ENCODE data around the gene MORF4L1.
"Not testable (repeated sequence)": the region's sequence is repeated elsewhere in the genome, so short reads cannot be mapped to it uniquely, and the experiment has no call there.

Gene MORF4L1

GRCh38 chr15:78859971-78860719, 12.5 kb upstream of the MORF4L1 start:
- DNase-seq = peak; percentile 95

GRCh38 chr15:78865585-78865984, 7.1 kb upstream of the MORF4L1 start:
- not testable (repeated sequence) for DNase-seq

DNA sequence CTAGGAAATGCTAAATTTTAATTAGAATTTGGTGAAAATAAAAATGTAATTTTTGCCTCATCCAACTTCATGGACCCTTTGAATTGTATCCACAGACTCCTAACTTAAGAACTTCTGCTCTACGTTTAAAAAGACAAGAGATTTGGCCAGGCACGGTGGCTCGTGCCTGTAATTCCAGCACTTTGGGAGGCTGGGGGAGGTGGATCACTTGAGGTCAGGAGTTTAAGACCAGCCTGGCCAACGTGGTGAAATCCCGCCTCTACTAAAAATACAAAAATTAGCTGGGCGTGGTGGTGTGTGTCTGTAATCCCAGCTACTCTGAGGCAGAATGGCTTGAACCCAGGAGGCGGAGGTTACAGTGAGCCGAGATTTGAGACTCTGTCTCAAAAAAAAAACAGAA, 6.7 kb upstream of the MORF4L1 start:
- DNase-seq = not testable (repeated sequence)

DNA sequence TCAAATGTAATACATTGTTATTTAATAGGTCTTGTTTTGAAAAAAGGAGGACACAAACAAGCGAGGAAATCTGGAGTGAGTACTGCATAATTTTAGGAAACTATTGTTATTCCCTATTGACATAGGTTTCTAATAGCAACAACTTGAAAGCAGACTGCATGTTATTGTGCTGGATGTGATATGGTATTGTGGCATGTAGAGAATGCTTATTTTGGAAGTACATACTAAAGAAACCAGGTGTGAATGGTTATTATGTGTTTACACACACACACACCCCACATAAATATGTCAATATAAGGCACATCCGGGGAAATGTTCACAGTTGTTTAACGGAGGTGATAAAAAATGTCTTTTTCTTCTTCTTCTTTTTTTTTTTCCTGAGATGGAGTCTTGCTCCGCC, 5.9 kb upstream of the MORF4L1 start:
- DNase-seq = no peak

DNA sequence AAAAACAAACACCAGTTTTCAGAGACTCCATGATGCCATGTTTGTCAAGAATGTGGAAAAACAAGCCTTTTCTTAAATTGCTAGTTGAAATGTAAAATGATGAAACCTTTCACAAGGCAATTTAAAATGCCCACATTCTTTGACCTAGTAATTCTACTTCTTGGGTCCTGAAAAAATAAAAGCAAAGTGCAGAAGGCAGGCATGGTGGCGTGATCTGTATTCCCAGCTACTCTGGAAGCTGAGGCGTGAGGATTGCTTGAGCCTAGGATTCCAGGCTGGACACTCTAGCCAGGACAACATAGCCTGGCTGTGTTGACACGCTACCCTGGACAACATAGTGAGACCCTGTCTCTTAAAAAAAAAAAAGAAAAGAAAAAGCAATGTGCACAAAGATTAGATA, 4.3 kb upstream of the MORF4L1 start:
- no peak for DNase-seq

GRCh38 chr15:78871483-78872127, 1.1 kb upstream of the MORF4L1 start:
- DNase-seq = not testable (repeated sequence)

- peak; percentile 93 for DNase-seq
Observed at GRCh38 chr15:78872972-78873792, 492 bp downstream of the MORF4L1 start.

GRCh38 chr15:78873793-78874765, 1.4 kb downstream of the MORF4L1 start:
- DNase-seq = peak; percentile 37

DNA sequence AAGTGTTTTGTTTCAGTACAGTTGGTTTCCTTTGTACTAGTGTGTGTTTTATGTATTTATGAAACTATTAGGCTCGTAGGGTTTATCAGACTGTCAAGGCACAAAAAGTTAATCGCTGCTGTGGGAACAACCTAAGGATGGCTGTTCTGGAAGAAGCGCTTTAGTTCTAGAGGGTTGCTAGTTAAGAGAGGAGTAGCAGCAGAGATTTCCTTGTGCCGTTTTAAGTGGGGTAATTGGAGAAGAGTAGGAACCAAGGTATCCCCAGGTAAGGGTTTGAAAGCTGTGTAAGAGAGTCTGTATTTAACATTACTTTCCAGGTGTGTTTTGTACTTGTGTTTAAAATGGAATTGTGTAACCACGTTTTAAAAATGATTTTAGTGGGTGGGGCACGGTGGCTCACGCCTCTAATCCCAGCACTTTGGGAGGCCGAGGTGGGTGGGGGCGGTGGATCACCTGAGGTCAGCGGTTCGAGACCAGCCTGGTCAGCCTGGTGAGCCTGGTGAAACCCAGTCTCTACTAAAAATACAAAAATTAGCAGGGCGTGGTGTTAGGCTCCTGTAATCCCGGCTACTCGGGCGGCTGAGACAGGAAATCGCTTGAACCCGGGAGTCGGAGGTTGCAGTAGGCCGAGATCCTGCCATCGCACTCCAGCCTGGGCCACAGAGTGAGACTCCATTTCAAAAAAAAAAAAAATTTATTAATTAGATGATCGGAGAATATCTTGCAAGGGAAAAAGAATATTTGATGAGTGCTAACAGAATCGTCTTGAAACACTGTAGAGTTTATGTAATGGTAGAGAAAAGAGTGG, 2.6 kb downstream of the MORF4L1 start:
- peak; percentile 21 for DNase-seq

GRCh38 chr15:78876954-78877353, 4.3 kb downstream of the MORF4L1 start:
- DNase-seq = not testable (repeated sequence)

- no peak for DNase-seq
Observed at GRCh38 chr15:78878356-78878755, 5.7 kb downstream of the MORF4L1 start.

GRCh38 chr15:78879517-78880241, 7.0 kb downstream of the MORF4L1 start:
- DNase-seq = peak; percentile 65

DNA sequence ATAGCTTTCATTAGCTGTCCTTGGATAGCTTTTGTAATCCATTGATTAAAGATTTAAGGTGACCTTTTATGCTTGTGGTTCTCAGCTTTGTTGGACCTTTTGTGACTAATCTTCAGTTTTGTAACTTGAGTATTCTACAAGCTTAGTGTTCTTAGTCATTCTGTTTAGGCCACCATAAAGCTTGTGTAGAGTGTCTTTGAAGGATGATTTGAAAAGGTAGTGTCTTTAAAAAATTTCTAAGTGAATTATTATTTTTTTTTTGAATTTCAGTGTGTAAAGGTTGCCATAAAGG, 7.5 kb downstream of the MORF4L1 start:
- peak; percentile 56 for DNase-seq

DNA sequence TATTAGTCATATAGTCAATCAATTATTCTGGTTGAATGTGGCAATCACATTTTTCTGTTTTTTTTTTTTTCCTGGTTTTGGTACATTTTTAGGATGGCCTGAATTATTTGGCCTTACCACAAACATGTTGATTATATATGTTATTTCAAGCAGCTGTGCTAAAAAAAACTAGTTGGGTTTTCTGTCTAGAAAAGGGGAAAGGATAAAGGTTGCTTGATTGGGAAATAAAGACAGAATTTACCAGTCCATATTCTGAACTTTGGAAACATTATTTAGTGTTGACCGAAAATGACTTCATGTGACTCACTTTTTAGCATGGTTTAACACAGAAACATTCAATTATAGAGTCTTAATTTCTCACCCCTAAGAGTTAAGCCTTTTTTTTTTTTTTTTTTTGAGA, 8.1 kb downstream of the MORF4L1 start:
- DNase-seq = no peak

GRCh38 chr15:78881681-78882080, 9.0 kb downstream of the MORF4L1 start:
- no peak for DNase-seq

- DNase-seq = no peak
Observed at GRCh38 chr15:78889000-78889399, 16.3 kb downstream of the MORF4L1 start.

- DNase-seq = no peak
Observed at GRCh38 chr15:78893538-78893937, 20.8 kb downstream of the MORF4L1 start.

DNA sequence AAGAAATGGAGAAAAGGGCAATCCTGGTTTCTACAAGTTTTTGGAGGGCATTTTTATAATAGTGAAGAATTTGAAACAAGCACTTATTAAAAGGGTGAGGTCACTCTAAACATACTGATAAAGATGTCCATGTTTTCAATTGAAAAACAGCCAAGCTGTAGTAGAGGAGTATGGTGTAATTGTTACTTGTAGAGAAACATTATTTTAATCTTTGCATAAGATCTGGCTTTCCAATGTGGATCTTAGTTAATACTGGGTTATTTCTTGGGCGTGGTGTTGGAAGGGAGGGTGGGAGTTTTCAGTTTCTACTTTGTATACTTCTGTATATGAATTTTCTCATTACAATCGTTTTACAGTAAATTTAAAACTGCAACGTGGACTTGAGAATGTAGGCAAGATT, 22.8 kb downstream of the MORF4L1 start:
- no peak for DNase-seq

DNA sequence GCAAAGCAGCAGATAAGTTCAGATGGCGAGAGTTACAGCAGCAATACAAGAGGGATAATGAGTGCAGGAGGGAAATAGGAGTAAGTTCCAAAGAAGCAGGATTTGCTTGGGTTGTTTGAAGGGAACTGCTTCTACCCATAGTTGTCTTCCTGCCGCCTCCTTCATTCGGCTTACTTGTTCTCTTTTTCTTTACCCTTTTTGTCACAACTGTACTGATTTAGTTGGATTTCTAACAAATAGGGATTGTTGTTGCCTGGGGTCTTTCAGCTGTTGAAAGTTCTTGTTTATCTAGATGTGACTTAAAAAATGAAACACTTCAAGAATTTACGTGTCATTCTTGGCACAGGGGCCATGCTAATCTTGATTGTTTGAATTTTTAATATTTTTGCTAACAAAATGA, 25.9 kb downstream of the MORF4L1 start:
- DNase-seq = no peak

- DNase-seq = not testable (repeated sequence)
Observed at GRCh38 chr15:78900819-78901533, 28.3 kb downstream of the MORF4L1 start.
